Stimulated activated CD4-positive, alpha-beta T cell treated with anti-CD3 and anti-CD28 coated beads, Interleukin-12 subunit alpha, Interleukin-12 subunit beta, amount 100 ng/mL, for 24 hours (primary cell): ENCODE measurements around the gene RAB24.

Experiments
- DNase-seq, 2 experiments: peaks; one replicate each; pipeline ENCODE4 v3.0.0-alpha.2; 2020; ENCODE audit warnings: low read depth in 2 of 2

RAB24 gene

GRCh38 chr5:177333420-177334154 lies 30.1 kb upstream of the RAB24 start:
- no peak for DNase-seq

GRCh38 chr5:177332896-177333260 lies 29.4 kb upstream of the RAB24 start:
- no peak for DNase-seq

GRCh38 chr5:177332031-177332895 lies 28.7 kb upstream of the RAB24 start:
- DNase-seq = no peak

- DNase-seq = no peak
Measured at GRCh38 chr5:177330991-177331842, 27.7 kb upstream of the RAB24 start.

GRCh38 chr5:177329883-177330282 lies 26.4 kb upstream of the RAB24 start:
- DNase-seq = no peak

- DNase-seq = no peak
Measured at GRCh38 chr5:177328545-177329231, 25.2 kb upstream of the RAB24 start.

GRCh38 chr5:177327539-177328522 lies 24.3 kb upstream of the RAB24 start:
- no peak for DNase-seq

- DNase-seq = no peak
Measured at GRCh38 chr5:177325868-177326381, 22.4 kb upstream of the RAB24 start.

GRCh38 chr5:177320879-177321278 lies 17.4 kb upstream of the RAB24 start:
- no peak for DNase-seq

- DNase-seq = no peak
Measured at GRCh38 chr5:177319913-177320588, 16.5 kb upstream of the RAB24 start.

- DNase-seq = peak; percentile 50 to 71
Measured at GRCh38 chr5:177317959-177318377, 14.4 kb upstream of the RAB24 start.

- no peak for DNase-seq
Measured at GRCh38 chr5:177316005-177316404, 12.5 kb upstream of the RAB24 start.

- no peak for DNase-seq
Measured at GRCh38 chr5:177315411-177315810, 11.9 kb upstream of the RAB24 start.

GRCh38 chr5:177314376-177315342 lies 11.1 kb upstream of the RAB24 start:
- DNase-seq = no peak

- DNase-seq = no peak
Measured at GRCh38 chr5:177313561-177314259, 10.2 kb upstream of the RAB24 start.

GRCh38 chr5:177312649-177313181 lies 9.2 kb upstream of the RAB24 start:
- peak in 1 of 2 experiments; percentile 52 for DNase-seq
